ENCODE results near the gene CLDN18.

The CLDN18 gene

GRCh38 chr3:138030734-138031280 is 20.8 kb downstream of the CLDN18 start:
- DNase-seq = no peak

- no peak for DNase-seq
These were observed 21.6 kb downstream of the CLDN18 start for GRCh38 chr3:138031536-138031935.

DNA sequence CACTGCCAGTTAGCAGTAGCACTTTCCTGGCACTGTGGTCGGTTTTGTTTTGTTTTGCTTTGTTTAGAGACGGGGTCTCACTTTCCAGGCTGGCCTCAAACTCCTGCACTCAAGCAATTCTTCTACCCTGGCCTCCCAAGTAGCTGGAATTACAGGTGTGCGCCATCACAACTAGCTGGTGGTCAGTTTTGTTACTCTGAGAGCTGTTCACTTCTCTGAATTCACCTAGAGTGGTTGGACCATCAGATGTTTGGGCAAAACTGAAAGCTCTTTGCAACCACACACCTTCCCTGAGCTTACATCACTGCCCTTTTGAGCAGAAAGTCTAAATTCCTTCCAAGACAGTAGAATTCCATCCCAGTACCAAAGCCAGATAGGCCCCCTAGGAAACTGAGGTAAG is 22.6 kb downstream of the CLDN18 start:
- DNase-seq = no peak

GRCh38 chr3:138033202-138033691 is 23.3 kb downstream of the CLDN18 start:
- DNase-seq = no peak

DNA sequence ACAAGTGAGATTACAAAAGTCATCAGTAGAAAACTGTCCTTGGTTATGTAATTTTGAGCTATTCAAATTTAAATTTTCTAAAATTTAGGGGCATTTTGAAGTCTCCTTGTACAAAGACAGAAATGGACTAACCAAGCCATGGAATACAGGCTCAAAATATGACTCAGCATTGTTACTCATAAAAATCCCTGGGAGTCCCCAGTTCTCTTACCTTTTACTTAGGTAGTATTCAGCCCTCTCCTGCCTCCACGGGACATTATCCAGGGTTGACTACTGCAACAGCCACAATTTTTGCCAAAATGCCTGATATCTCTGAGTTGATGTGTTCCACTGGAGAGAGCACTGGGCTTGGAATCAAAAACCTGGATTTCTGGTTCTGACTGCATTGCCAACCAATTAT is 25.0 kb downstream of the CLDN18 start:
- DNase-seq = no peak

DNA sequence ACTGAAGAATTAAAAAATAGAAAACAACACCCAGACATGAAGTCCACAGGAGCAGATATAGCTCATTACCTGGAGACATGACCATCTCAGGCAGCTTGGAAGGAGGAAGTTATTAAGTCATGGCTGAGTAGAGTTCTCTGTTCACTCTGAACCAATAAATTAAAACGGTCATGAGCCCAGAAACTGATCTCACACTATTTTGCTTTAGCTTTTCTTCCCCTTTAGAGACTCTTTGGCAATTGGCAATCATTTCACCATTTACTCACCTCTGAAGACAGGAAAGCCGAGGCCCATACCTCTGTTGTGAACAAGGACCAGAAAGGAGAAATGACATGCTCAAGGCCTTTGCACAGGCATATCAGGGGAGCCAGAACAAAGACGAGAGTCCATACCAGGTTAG is 26.6 kb downstream of the CLDN18 start:
- no peak for DNase-seq

DNA sequence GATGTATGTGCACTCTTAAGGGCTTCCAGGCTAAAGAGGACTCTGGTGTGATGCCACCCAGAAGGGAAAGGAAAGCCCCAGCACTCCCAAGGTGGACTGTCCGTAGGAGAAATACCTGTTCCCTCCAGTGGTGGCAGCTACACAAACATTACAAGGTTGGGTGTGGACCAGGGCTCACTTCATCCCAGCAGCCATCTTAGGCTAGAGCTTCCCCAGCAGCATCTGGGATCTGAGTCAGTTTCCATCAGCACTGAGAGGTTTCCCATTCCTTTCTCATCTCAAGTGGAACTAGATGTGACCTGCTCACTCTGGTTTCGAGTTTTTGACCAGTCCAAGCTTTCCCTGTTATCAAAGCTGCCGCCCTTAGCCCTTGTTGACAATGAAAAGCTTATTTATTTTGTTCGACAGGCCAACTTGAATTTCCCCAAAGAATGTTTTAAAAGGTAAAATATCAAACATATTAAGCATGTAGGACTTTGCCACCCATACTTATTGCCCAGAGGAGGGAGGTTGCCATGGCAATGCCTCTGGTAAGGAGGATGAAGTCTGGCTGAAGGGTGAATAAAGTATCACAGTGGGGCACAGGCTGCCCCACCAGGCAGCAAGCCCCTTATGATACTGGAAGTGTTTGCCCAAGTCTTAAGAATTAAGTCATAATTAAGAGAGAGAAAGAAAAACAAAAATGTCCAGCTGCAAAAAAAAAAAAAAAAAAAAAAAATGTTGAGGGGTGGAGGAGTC is 28.9 kb downstream of the CLDN18 start:
- no peak for DNase-seq

GRCh38 chr3:138042043-138042442 is 32.1 kb downstream of the CLDN18 start:
- DNase-seq = no peak

DNA sequence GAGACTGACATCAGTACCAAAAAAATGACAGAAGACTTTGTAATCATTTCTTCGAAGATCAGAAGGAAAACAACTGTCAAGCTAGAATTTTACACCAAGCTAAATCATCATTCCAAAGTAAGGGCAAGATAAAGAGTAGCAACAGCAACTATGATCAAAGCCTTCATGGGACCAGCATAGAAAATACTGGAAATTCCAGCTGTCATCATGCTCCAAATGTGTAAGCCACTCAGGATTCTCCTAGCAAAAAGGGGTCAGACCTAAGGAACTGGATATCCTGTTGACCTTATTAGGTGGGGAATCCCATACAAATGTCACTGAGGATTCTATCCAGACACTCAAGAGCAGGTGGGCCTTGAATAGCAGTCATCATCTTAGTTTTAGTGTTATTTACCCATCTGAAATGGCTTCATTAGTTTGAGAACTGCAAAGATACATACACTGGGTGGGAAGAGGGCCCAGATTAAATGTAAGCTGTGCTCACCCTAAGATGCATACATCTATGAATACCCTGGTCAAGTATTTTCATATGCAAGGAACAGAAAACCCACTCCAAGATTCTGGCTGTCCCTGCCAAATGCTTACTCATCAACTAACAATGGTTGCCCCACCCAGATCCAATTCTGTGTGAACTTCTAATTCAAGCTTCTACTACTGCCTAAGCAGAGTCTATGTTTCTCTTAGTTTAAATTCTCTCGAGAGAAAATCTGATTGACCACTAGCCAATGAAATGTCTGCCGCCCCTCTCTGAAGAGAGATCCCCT is 33.5 kb downstream of the CLDN18 start:
- no peak for DNase-seq

DNA sequence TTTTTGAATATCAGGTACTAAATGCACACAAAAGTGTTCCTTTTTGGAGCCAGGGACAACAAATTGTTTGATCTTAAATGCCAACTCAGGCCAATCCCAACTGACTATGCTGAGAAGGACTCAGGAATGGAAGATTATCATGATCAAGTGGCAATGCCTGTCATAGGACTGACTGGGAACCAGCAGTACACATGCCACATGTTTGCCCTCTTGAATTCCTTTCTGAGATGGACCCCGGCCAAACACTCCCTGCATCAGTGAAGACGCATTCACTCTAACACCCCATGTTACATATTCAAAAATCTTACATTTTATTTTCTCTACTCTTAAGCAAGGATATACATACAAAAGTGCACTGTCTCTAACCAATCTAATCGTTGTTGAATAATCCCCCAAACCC is 36.1 kb downstream of the CLDN18 start:
- no peak for DNase-seq

DNA sequence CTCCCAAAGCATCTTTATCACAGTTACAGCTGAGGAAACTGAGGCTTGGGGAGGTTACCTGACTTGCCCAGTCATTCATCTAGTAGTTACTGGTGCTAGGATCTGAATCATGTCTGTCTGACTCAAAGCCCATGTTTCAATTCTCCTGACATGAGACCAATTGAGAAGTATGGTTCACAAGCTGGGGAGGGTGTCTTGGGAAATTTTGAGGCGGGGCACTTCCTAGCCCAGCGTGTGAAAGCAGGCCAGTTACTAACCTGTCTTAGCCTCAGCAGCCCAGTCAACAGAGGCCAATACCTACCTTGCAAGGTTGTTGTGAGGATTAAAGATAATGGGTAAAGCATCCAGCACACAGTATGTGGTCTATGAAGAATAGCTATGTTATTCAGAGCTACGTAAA is 37.0 kb downstream of the CLDN18 start:
- no peak for DNase-seq

GRCh38 chr3:138047596-138048158 is 37.7 kb downstream of the CLDN18 start:
- DNase-seq = no peak

- no peak for DNase-seq
These were observed 39.4 kb downstream of the CLDN18 start for GRCh38 chr3:138049157-138049919.

- peak; percentile 54 for DNase-seq
These were observed 42.2 kb downstream of the CLDN18 start for GRCh38 chr3:138051947-138052802.

- no peak for DNase-seq
These were observed 44.1 kb downstream of the CLDN18 start for GRCh38 chr3:138054057-138054456.

GRCh38 chr3:138057384-138057783 is 47.4 kb downstream of the CLDN18 start:
- DNase-seq = no peak

GRCh38 chr3:138059261-138059660 is 49.3 kb downstream of the CLDN18 start:
- DNase-seq = no peak

DNA sequence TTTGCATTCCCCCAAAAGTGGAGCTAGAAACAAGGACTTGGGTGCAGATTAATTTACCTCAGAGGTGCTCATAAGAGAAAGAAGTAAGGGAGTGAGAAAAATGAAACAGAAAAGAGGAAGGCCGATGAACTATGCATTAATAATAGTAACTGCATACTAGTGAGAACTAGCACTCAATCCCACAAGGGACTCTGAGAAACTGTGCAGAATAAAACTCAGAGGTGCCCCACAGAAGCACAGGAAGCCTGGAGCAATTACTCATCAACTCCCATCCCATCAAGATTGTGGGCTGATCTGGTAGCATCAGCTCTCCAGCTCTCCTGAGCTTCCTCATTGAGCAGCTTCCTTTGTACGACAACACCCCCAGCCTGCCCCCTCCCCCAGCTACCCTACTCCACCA is 50.8 kb downstream of the CLDN18 start:
- DNase-seq = no peak

DNA sequence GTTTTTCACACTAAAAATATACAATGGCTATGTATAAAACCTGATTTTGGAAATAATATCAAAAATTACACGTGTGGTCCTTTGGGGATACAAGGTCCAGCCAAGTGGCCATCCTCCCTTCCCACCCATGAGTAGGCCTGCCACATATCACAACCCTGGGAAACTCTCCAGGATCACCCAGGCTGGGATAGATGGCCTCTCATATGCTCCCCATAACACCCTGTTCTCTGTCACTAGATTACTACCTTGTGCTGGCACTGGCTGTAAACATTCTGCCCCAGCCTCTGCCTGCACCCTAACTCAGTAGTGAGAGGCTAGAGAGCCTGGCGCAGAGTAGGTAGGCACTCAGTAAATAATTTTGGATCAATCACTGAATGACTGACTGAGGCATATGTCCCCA is 52.1 kb downstream of the CLDN18 start:
- DNase-seq = no peak

GRCh38 chr3:138062626-138063025 is 52.7 kb downstream of the CLDN18 start:
- no peak for DNase-seq

DNA sequence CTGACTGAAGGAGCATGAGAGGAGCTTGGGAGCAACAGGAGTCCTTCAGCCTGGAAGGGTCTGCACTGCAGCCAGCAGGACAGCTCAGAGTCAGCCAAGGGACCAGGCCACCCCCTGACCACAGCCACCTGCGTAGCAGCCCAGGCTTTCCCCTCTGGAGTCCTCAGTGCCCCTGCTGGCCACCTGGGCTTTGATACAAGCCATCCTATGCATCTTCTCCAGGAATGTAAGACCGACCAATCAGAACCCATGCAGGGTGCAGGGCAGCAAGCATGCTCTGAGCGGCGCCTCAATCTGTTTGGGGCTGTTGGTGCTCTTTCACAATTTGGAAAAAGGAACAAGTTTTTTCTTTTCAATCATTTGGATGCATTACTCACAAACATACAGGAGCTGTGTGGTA is 53.5 kb downstream of the CLDN18 start:
- DNase-seq = no peak

DNA sequence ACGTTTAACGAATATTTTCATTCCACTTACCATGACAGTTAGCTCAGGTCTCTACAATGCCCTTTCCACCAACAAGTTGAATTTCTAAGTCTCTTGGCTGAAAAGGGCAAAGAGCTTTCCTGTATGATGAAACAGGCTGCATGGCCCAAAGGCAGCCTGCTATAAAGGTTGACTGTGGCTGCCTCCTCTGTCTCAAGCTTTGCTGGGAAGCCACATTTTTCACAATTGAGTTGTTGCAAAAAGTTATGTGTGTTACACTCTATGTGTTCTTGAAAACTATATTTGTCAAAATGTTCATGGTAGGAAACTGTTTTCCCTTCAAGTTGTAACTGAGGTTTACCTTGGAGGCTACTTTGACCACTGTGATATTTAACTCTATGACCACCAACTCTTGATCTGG is 56.0 kb downstream of the CLDN18 start:
- DNase-seq = no peak

Data from NCI-H1105 treated with DMSO at 0.1 percent for 48 hours (cell line).